BJ (cell line): Measurements from ENCODE around the gene FBXO46. TPM values are rescaled to one million over a fixed set of nuclear protein-coding genes. Genes with fewer than 3 reads are reported as not detected.

Source experiments
- CTCF ChIA-PET: fragments of 350-600 bp; formaldehyde crosslinking; extraction: SDS; loops from one replicate; lab custom pipeline; 2021; ENCODE audit warnings: antibody characterized with exemption, inconsistent platforms; lab: Yijun Ruan, JAX
- POLR2A ChIA-PET: fragments of 300-600 bp; sonication (Branson Sonifier 250); formaldehyde crosslinking; extraction: SDS; loops from one replicate; lab custom pipeline; 2021; ENCODE audit warnings: antibody characterized with exemption; lab: Charles Lee
- DNase-seq: peaks from one replicate; pipeline ENCODE4 v3.0.0-alpha.2; 2011; ENCODE audit warnings: low read depth
- H3K27me3 ChIP-seq: 2 replicates; pipeline ENCODE4 v1.6.0; 2011; ENCODE audit warnings: low read length; ENCODE audit not compliant: control insufficient read depth, insufficient read depth
- H3K36me3 ChIP-seq: 2 replicates; pipeline ENCODE4 v1.5.1; 2011; ENCODE audit warnings: low read length; ENCODE audit not compliant: control insufficient read depth, insufficient read depth
- H3K4me3 ChIP-seq: 2 replicates; pipeline ENCODE4 v1.5.1; 2011; ENCODE audit warnings: low read depth, mild to moderate bottlenecking, control low read depth, low read length
- polyA plus RNA-seq: library from polyadenylated mRNA; depleted of rRNA; stranded (reverse); fragments of >200 nt; gene quantifications from 2 replicates; pipeline ENCODE4 v1.2.3, GENCODE V29; 2011
- TF ChIP-seq, protein P1 (sequence below): IDR thresholded peaks from 2 replicates; pipeline ENCODE4 v1.5.1; 2011; ENCODE audit warnings: low read depth, mild to moderate bottlenecking, control low read depth, inconsistent platforms, low read length, moderate library complexity; ENCODE audit not compliant: insufficient read depth

The FBXO46 gene
- polyA plus RNA-seq, 1 experiment, result 2.3 TPM

- no peak for DNase-seq
- no peaks in the 10 kb centered on the region for H3K27me3 ChIP-seq
- ChIA-PET POLR2A (no interaction called here), CTCF (interaction anchor here (1.1 to 7.0 kb wide), 2 partner anchors 11 to 12 kb away, joined by 3 to 49 read pairs; partner anchors contain the start of genes QPCTL and SNRPD2)
- TF ChIP-seq, protein P1, sequence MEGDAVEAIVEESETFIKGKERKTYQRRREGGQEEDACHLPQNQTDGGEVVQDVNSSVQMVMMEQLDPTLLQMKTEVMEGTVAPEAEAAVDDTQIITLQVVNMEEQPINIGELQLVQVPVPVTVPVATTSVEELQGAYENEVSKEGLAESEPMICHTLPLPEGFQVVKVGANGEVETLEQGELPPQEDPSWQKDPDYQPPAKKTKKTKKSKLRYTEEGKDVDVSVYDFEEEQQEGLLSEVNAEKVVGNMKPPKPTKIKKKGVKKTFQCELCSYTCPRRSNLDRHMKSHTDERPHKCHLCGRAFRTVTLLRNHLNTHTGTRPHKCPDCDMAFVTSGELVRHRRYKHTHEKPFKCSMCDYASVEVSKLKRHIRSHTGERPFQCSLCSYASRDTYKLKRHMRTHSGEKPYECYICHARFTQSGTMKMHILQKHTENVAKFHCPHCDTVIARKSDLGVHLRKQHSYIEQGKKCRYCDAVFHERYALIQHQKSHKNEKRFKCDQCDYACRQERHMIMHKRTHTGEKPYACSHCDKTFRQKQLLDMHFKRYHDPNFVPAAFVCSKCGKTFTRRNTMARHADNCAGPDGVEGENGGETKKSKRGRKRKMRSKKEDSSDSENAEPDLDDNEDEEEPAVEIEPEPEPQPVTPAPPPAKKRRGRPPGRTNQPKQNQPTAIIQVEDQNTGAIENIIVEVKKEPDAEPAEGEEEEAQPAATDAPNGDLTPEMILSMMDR, result no peak
- no peak overlapping the region for H3K4me3 ChIP-seq
- H3K36me3 ChIP-seq, result peaks cover 3% of the 10 kb centered on the region
These were observed 24.8 kb downstream of the FBXO46 start for GRCh38 chr19:45705710-45706415.

DNA sequence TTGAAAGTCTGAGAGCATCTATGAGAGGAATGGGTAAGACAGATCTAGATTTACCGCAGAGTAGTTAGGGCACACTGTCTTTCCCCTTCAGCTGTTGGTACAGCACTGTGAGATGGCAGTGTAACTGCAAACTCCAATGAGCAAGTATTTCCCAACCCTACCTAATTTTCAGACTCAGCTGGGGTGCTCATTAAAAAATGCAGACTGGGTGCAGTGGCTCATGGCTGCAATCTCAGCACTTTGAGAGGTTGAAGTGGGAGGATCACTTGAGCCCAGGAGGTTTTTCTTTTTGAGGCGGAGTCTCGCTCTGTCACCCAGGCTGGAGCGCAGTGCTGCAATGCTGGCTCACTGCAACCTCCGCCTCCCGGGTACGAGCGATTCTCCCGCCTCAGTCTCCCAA, 25.6 kb downstream of the FBXO46 start:
- CTCF ChIA-PET, result interaction anchor here (7.0 kb wide), 1 partner anchor 11 kb away, joined by 49 read pairs; the partner anchor contains the start of genes QPCTL and SNRPD2

DNA sequence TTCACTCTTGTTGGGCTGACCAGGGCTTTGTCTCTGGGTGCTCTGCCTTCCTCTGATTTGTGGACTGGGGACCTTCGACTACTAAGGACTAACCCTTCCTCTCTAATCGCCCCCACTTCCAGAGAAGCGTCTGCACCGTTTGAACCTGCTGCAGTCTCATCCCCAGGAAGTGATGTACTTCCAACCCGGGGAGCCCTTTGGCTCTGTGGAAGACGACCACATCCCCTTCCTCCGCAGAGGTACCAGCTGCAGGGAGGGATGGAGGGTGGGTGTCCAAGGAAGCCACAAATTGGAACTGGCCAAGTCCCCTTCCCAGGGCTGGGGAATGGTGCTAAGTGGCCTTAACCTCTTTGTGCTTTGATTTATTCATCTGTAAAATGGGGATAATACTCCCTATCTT, 29.0 kb downstream of the FBXO46 start:
- ChIA-PET CTCF (no interaction called here), POLR2A (interaction anchor here (0.6 kb wide), 1 partner anchor 116 kb away, joined by 5 read pairs; no protein-coding TSS in a partner anchor)
- TF ChIP-seq, protein P1, result no peak
- Histone ChIP-seq H3K27me3 (no peaks in the 10 kb centered on the region), H3K4me3 (no peak overlapping the region), H3K36me3 (peaks cover 3% of the 10 kb centered on the region)
- DNase-seq, result no peak

More for the DNA sequence above, 25.6 kb downstream of the FBXO46 start:
- POLR2A ChIA-PET, result no interaction called here
- TF ChIP-seq, protein P1, result no peak
- Histone ChIP-seq H3K27me3 (no peaks in the 10 kb centered on the region), H3K4me3 (no peak overlapping the region), H3K36me3 (peaks cover 3% of the 10 kb centered on the region)
- DNase-seq, result no peak

DNA sequence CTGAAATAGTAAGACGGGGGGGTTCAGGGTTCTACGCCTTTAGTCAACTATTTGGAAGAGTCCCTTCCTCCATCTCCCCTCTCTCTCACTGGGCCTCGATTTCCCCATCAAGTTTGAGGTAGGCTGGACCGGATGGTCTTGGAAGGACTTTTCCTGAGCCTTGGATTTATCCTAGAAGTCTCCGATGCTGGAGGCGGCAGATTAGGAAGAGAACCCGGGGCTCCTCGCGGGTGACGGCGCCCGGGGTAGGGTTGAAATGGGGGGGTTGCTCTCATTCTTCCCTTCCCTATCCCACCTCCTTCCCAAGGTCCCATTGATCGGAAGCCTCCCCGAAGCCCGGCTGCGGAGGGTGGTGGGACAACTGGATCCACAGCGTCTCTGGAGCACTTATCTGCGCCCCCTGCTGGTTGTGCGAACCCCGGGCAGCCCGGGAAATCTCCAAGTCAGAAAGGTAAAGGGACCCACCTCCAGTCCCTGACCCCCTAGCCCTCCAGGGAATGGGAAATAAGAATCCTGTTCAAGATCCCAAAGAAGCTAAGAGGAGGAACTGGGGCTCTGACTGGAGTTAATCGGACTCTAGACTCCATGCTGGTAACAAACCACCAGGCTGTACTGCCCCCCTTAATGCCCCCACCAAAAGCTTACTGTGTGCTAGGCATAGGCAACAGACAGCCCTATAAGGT, 37.4 kb downstream of the FBXO46 start:
- Histone ChIP-seq H3K36me3 (peaks cover 6% of the 10 kb centered on the region), H3K27me3 (no peaks in the 10 kb centered on the region), H3K4me3 (peak overlapping the region; percentile 85)
- POLR2A ChIA-PET, result interaction anchor here (0.6 to 0.9 kb wide), 3 partner anchors 17 to 193 kb away, joined by 3 to 28 read pairs (median 3); partner anchors contain the start of genes IRF2BP1 and SIX5
- TF ChIP-seq, protein P1, result peak; percentile 98
- CTCF ChIA-PET, result interaction anchor here (0.5 to 4.5 kb wide), 32 partner anchors 12 to 231 kb away, joined by 3 to 52 read pairs (median 4); partner anchors contain the start of genes DMWD, FBXO46 and SIX5
- DNase-seq, result no peak
